Endothelial cell of umbilical vein (primary cell): ENCODE results near the gene RASL12.

Experiments
- JUN ChIP-seq: IDR thresholded peaks from 2 replicates; pipeline ENCODE4 v1.6.1; 2011; ENCODE audit warnings: borderline replicate concordance, low read depth; ENCODE audit not compliant: insufficient read length, insufficient read depth
- POLR2A ChIP-seq: IDR thresholded peaks from 2 replicates; pipeline ENCODE4 v1.6.1; 2012; ENCODE audit warnings: low read depth, mild to moderate bottlenecking, control low read depth, low read length
- TF ChIP-seq, protein P1 (sequence below): IDR thresholded peaks from 2 replicates; pipeline ENCODE4 v1.6.1; 2011; ENCODE audit not compliant: insufficient read depth, insufficient read length

DNA sequence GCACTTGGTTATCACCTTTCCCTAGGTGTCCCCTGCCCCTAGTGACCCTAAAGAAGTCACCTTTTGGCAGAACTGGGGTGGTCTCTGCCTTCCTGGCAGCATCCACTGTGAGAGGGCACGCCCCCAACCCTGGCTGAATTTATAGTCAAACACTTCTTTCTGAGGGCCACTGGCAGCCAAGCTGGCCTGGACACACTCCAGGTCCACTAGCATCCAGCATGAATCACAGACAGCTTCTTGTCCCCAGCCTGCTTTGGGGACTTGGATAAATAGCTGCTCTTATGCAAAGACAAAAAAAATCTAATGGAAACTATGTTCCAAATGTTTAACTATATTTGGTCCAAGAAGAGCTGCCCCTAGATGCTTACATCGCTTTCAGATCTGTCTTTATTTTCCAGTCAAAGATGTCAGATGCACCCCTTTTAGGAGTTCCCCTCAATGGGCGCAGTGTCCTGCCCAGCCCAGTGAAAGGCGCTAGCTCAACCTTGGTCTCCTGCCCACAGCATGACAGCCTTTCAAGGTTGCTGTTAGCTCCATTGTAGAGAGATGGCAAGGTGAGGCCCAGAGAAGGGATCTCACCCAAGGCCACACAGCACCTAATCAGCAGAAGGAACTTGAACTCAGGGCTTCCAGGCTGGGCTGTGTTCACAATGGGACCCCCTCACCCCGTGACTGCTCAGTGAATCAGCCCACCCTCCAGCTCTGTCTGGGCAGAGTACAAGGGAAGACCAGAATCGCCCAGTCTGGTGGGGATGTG lies 7.0 kb downstream of the RASL12 start:
- TF ChIP-seq, protein P1, sequence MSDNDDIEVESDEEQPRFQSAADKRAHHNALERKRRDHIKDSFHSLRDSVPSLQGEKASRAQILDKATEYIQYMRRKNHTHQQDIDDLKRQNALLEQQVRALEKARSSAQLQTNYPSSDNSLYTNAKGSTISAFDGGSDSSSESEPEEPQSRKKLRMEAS: no peak
- TF ChIP-seq JUN (no peak), POLR2A (no peak)
